ENCODE data around the gene ZFP69B.

ZFP69B gene

DNA sequence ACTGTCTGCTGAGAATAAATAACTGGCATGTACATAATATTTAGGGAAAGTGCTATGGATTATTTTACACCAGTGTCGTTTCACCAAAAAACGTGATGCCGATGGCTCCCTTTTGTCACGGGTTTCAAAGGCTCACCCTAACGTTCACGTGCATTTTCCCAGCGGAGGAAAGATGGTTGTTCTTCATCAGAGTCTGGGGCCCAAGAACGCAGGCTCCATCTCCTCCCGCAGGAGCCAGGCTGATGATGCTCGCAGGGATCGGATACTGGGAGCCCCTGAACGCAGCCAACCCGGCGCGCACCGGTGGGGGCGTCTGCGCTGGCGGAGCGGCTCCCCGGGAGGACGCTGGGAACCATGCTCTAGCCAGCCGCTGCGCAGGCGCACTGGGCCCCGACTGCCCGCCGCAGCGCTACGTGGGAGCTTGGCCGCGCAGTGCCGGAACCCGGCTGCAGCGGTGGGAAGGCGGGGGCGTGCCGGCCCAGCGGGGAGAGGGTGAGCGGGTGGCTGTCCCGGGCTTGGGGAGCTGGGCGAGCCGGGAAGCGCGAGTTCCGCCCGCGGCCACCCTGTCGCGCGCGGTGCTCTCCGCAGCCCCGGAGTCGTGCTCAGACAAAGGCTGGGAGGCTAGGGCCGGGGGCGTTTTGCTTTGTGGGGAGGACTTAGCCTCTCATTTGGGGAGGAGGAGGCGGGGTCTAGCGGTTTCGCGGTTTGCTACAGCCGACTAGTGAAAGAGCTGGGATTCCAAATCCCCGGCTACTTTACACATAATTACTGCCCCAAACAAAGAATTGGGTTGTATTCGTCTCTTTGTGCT, at the start of gene ZFP69B:
TSS of gene ZFP69B (plus strand) at position 793 of the 811 bp plus-strand sequence. CDS start 486 bp downstream, outside the sequence.
- DNase-seq (ENCODE audit: low spot score), result peak; percentile 93

DNA sequence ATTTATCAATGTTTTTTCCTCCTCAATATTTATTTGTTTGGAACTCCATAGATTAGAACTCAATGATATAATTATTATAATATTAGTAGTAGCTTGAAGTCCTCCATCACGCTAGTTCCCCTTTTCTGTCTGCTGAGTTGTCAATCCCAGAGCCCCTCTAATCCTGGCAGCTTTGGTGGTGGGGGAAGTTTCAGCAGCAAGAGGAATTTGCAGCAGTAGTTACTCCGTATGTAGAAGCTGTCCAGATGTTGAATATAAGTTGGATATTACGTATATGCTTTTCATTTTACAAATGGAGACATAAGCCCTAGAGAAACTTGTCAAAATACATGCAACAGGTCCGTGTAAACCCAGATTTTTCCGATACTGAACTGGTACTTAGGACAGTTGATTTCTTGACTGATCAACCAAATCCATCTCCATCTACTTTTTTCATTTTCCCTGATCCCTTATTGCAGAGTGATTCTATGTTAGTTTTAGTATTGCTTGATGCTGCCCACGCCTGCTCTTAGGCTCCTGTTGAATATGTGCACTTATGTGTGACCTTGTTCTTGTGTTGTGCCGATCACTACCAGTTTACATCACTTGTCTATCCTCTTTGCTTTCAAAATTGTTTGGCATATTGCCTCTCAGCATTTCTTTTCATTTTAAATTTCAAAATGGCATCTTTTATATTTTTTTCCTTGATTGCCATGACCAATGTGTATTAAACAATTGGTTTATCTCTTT, 48.6 kb upstream of the ZFP69B start:
- DNase-seq (ENCODE audit: low spot score), result no peak

DNA sequence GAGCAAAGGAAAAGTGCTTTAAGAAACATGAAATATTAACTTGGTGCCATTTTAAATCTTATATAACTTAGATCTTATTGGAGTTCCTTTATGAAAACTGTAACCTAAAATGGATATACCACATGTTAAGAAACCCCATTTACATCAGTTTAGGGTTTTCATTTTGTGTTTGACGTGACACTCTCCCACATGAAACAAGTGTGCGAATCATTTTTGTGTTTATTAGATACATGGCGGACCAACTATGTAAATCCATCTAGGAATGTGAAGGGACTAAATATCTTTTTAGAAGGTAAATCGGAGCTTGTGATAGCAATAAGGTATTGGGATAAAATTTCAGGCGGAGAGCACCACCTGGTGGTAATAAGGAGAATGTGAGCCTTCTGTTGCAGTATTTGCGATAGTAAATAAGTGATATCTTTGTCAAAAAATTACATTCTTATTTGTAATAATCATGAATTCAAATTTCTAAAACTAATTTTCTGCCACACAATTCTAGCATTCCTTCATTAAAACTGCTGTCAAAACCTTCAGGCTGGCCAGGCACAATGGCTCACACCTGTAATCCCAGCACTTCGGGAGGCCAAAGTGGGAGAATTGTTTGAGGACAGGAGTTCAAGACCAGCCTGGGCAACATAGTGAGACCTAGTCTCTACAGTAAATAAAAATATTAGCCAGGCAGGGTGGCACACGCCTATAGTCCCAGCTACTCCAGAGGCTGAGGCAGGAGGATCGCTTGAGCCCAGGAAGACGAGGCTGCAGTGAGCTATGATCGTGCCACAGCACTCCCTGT, 45.4 kb upstream of the ZFP69B start:
- DNase-seq (ENCODE audit: low spot score), result peak; percentile 64

DNA sequence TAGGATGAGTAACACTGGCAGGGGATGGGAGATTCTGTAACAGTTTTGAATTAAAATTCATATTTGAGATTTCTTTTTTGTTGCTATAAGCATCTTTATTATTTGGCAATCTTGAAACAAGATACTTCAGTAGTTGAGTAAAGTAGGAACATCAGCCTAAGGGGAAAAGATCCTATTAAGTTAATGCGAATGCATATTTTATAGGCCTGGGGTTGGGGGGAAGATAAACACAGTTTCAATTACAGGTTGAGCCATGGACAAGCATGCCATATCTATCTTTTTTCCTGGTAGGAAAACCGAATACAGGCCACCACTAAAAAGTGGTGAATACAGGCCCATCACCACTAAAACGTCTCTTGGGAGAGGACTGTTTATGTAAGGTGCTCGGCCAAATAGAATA, 44.5 kb upstream of the ZFP69B start:
- no peak for DNase-seq (ENCODE audit: low spot score)

DNA sequence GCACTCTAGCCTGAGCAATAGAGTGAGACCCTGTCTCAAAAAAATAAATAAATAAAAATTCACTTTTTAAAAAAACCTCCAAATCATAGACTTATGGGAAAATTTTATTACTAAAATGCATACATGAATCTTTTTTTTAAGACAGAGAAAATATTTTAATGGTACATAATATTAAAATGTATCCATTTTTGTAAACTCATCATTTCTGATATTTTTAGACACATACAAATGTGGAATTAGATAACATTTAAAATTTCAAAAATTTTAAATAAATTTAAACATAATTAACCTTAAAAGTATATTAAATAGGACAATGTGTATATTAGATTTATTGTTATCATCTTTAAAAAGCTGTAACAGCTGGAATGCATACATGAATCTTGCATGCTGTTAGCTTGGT, 42.8 kb upstream of the ZFP69B start:
- DNase-seq (ENCODE audit: low spot score), result no peak

DNA sequence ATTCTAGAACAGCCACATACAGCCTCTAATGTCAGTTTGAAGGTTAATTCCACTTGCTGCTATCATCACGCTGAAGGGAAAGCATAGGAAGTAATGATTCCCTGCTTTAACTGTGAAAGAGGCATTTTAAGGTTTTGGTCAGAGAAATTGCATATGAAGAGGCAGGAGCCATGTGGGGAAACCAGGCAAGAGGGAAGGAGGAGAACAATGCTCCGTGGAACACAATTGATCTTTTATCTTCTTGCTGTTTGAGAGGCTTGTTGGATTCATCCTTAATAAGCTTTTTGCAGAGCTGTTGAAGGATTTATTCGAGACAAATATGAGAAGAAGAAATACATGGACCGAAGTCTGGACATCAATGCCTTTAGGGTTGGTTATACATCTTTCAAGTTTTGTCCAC, 40.8 kb upstream of the ZFP69B start:
- no peak for DNase-seq (ENCODE audit: low spot score)

DNA sequence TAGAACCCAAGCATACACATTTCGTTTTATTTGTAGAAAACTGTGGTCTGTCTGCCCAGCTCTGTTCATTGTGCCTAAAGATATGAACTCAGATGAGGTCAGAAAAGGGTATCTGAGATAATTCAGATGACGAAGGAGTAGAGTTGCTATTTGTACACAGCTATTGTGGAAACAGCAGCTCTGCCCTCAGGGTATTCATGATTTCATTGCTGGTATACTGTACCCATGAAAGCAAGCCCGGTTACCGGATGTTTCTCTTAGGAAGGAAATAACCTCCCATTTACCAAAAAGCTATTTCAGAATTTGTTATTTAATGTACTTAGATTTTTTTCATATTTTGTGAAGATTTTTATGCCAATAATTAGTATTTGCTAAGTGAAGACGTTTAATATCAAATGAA, 39.0 kb upstream of the ZFP69B start:
- no peak for DNase-seq (ENCODE audit: low spot score)

DNA sequence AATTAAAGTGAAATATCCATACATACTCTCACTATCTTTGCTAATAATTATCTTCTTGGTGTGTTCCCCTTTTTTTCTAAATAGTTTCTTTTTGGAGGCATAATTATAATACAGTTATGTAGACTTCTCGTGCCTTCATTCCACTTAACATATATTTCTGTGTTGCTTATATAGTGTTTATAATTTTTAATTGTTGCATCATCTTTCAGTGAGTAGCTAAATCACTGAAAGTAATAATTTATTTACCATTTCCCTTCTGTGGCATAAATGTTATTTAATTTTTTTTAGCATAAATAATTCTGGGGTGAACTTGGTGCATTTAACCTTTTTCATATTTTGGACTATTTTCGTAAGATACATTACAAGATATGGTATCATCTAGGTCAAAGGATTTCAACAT, 38.4 kb upstream of the ZFP69B start:
- DNase-seq (ENCODE audit: low spot score), result no peak

DNA sequence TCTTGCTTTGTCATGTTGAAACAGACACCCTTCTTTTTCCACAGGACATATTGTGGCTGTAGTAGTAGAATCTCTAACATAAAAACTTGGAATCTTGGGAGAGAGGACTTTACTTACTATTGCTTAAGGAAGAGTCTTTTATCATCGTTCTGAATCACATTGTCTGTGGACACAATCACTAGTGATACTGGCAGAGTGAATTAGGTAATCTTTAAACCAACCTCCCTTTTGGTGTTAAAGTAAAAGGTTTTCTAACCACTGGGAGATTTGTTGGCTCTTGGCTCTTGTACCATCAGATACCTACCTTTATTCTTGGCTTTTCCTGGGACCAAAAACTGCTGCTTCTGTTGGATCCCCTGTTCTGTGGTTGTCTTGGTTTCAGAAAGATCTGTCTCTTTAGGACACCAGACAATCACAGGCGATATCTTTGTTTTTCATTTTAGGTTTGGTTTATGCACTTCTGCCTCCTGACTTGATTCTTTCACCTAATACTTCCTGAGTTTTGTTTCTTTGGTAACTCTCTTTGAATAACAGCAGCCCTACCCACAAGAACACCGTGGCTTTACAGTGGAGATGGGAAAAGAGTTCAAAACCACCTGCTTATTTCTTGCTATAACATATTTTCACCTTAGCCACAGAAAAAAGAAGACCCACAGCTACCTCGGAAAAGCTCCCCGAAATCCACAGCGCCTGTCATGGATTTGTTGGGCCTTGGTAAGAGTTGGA, 36.6 kb upstream of the ZFP69B start:
- DNase-seq (ENCODE audit: low spot score), result no peak

DNA sequence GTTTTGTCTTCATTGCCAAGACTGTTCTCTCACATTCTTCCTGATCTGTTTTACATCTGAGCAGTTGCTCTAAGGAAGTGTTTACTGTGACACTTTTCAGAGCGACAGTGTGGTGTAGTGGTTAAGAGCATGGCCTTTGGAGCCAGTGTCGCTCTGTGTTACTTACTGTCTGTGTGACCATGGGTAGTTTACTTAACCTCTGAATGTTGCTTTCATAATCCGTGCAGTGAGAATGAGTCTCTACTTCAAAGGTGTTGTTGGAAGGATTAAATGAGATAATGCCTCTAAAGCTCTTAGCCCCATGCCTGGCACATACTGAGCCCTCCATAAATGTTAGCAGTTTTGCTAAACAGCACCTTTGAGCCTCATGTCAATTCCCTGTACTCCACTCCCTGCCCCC, 35.9 kb upstream of the ZFP69B start:
- no peak for DNase-seq (ENCODE audit: low spot score)

DNA sequence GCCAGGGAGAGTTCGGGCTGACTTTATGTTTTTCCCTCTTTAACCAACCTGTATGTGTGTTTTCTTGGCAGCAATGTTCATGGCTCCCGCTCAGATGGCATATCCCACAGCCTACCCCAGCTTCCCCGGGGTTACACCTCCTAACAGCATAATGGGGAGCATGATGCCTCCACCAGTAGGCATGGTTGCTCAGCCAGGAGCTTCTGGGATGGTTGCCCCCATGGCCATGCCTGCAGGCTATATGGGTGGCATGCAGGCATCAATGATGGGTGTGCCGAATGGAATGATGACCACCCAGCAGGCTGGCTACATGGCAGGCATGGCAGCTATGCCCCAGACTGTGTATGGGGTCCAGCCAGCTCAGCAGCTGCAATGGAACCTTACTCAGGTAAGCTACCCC, 33.6 kb upstream of the ZFP69B start:
- DNase-seq (ENCODE audit: low spot score), result no peak

DNA sequence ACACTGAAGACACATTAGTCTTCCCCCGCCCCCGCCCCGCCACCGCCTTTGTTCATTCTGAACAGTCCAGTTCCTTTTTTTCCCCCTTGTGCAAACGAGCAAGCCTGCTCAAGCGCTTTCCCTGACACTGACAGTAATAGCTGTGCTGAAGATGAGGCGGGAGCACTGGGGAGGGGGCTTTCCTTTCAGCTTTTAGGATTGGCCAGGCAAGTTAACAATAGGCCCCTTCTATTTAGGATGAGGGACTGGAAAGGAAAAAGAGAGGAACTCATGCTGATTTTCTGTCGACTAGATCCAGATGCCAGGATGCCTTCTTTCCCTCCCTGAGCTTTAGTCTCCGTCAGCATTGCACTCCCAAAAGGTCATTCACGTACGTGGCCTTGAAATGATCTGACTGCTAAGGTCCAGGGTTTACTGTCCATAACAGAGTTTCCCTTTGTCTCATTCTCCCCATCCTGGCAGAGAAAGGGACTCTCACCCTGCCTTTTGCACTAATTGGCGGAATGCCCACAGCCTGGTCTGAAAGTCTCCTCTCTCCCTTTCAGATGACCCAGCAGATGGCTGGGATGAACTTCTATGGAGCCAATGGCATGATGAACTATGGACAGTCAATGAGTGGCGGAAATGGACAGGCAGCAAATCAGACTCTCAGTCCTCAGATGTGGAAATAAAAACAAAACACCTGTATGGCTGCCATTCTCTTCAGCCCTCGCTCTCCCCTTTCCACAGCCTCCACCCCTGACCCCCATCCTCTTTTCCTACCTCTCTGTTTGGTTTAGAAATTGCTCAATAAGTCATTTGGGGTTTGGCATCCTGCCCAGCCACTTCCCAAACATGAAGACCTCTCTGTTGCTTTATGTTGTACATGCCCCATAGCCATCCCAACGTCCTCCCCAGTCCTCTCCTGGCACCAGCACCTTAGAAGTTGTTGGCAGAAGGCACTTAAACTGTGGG, 28.6 kb upstream of the ZFP69B start:
- DNase-seq (ENCODE audit: low spot score), result no peak

DNA sequence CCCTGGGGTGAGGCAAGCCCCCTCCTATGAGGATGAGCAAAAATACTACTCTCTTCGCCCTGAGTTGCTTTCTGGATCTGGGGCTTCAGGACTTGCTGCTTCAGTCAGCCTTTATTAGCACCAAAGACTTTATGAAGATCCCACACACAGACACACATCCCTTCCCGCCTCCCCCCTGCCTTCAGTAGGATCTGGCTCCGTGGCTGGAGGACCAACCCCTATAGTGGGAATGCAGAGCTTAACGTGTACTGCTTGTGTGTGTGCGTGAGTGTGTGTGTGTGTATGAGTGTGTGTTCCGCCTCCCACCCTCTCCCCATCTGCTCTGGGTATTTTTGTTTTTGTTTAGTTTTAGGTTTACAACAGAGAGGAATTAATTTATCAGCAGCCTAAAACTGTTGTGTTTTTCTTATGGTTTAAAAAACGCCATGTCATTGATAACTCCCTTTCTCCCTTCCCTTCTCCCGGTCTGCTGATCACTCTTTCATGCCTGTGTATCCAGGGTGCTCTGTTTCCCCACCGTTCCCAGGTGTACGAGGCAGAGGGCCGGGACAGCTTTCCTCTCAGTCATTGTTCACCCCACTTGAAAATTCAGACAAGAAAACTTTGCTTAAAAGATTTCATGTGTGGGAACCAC, 27.5 kb upstream of the ZFP69B start:
- DNase-seq (ENCODE audit: low spot score), result no peak

DNA sequence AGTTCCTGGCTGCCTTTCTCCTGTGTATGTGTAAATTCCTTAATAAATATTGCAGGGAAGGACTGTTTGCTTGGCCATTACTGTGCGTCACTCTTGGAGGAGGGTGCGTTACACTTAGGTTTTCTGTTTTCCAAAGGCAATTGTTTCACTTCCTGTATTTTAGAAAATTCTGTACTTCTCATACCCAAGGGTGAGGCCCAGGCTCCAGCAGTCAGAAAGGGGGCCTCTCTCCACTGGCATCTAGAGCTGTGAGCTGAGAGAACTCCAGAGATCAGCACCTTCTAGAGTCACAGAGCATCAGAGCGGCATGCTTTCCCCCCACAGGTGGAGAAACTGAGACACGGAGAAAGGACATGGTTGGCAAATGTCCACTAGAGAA, 27.0 kb upstream of the ZFP69B start:
- no peak for DNase-seq (ENCODE audit: low spot score)

DNA sequence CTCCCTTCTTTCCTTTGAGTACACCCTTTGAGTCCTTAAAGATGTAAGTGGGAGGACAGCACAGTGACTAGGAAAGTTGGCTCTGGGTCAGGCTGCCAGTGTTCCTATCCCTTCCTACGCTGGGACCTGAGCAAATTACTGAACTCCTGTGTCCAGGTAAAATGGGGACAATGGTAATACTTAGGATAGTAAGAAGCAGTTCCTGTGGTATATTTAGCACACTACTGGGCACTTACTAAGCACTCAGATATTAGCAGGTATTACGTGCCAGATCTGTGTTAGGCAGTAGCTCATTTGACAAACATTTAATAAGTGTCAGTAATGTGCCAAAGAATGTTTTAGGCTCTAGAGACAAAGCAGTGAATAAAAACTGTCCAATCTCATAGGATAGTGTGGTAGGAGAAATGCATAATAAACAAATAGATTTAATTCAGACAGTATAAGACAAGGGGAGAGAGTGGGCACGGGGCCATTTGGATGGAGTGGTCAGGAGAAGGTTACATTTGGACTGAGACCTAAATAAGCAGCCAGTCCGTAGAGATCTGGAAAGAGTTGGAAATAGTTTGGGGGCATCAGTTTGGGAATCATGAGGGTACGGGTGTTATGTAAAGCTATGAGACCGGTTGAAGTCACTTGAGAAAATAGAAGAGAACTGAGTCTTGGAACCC, 26.2 kb upstream of the ZFP69B start:
- no peak for DNase-seq (ENCODE audit: low spot score)

DNA sequence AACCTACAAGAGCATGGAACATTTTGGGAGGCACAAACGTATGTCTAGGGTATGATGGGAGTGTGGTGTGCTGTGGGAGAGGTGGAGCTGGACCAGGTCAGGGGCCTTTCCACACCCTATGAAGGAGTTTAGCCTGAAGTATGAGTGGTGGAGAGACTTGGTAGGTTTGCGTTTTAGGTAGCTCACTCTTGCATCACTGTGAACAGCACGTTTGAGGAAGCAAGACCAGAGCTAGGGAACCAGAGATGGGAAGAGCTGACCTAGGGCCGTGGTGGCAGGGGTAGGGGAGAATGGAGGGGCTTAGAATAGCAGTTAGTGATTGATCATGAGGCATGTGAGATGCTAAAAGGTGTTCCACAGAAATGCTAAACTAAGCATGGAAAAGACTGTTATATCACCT, 25.1 kb upstream of the ZFP69B start:
- DNase-seq (ENCODE audit: low spot score), result no peak

DNA sequence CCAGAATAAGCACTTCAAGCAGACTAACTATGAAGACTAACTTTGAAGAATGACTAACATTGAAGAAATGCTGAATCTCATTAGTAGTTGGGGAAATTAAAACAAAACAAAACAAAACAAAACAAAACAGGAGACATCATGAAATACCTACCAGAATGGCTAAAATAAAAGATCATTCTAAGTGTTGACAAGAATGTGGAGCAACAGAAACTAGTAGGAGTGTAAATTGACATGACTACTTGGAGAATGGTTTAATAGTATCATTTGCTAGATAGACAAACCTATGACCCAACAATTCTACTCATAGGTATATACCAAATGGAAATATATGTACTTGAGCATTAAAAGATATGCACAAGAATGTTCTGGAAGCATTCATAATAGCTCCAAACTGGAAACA, 18.9 kb upstream of the ZFP69B start:
- DNase-seq (ENCODE audit: low spot score), result no peak

DNA sequence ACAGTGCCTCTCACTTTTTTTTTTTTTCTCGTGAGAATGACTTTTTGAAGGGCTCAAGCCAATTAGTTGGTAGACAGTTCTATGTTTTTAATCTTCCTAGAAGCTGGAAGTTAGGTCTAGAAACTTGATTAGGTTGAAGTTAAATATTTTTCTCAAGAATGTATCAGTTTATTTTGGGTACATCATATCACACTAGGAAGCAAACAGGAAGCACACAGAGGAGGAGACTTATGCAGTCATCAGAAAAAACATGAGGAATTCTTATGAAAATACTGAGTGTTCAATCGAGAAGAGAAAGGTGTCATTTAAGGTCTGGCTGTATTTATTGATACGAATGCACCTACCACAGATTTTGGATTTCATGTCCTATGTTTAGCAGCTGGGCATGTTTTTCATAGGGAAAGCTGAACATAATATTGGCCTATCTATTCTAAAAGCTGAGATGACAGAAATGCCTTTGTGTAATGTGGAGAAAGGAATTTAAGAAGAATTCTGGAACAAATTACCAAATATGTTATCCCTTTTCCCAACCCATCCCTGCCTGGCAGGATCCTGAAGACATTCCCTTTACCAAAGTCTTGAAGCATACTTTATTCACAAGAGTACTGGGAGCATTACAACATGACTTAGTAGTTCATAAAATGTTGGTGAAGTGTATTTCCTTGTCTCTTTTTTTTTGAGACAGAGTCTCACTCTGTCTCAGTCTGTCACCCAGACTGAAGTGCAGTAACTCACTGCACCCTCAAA, 17.5 kb upstream of the ZFP69B start:
- DNase-seq (ENCODE audit: low spot score), result no peak

DNA sequence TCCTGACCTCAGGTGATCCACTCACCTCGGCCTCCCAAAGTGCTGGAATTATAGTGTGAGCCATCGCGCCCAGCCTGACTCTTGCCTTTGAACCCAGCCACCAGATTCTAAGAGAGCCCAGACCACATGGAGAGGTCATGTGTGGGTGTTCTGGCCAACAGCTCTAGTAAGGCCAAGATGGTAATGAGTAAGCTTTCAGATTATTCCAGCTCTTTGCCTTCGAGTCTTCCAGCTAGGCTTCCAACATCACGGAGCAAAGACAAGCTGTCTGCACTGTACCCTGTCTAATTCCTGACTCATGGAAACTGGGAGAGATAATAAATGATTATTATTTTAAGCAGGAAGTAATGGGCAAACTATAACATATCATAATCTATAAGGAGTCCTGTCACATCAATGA, 14.8 kb upstream of the ZFP69B start:
- DNase-seq (ENCODE audit: low spot score), result no peak
